GM23338 (cell line): Measurements from ENCODE around the gene TJAP1.

Experiments
- CTCF ChIP-seq, 2 experiments: fragments of 200-600 bp in 1 of 2; sonication (generic) in 1 of 2; conservative IDR thresholded peaks; 2 replicates each; pipeline versions ENCODE4 v1.5.1 to v1.6.1; 2016 to 2017; ENCODE audit warnings: antibody characterized with exemption in 2 of 2, low read depth in 2 of 2, mild to moderate bottlenecking in 2 of 2, moderate library complexity in 1 of 2
- POLR2AphosphoS5 ChIP-seq: IDR thresholded peaks from 2 replicates; pipeline ENCODE4 v1.6.1; 2016; ENCODE audit warnings: antibody characterized with exemption, low read depth

GRCh38 chr6:43481075-43481474 is 3.7 kb downstream of the TJAP1 start:
- no peak for TF ChIP-seq CTCF (conservative IDR thresholded peaks at IDR 0.05; ENCODE audit: low read depth in 2 of 2)
- TF ChIP-seq POLR2AphosphoS5: no peak
